Esophagus squamous epithelium (tissue), 4 donors: ENCODE data around the gene MGMT.

Experiments used
- CTCF ChIP-seq, 6 experiments: fragments of 450-650 bp in 4 of 6; fragments of 200-600 bp in 2 of 6; sonication (generic) in 2 of 6; IDR thresholded peaks; one replicate each; pipeline ENCODE4 v1.5.1; 2016 to 2019; ENCODE audit warnings: antibody characterized with exemption in 6 of 6, mild to moderate bottlenecking in 4 of 6, moderate library complexity in 4 of 6
- POLR2A ChIP-seq, 4 donors: fragments of 450-650 bp; IDR thresholded peaks; one replicate each; pipeline ENCODE4 v1.6.1; 2017; ENCODE audit warnings: antibody characterized with exemption in 4 of 4, mild to moderate bottlenecking in 4 of 4, moderate library complexity in 3 of 4

GRCh38 chr10:129712000-129712399 is 245.0 kb downstream of the MGMT start:
- no peak for TF ChIP-seq CTCF (IDR thresholded peaks at IDR 0.05)
- no peak for TF ChIP-seq POLR2A (IDR thresholded peaks at IDR 0.05)
